HepG2 (cell line): Measurements from ENCODE around the gene CENPP. TPM values are rescaled to one million over a fixed set of nuclear protein-coding genes. Genes with fewer than 3 reads are reported as not detected.

Experiments used
- ATAC-seq: fragments of 200-7000 bp; cut with Tn5 transposase; 3 replicates; pipeline ENCODE4 v1.9.1; 2020; ENCODE audit warnings: mild to moderate bottlenecking, moderate library complexity
- BruUV-seq: library from RNA; stranded (reverse); fragments of 400-500 nt; replicated peaks from 2 replicates; lab custom pipeline; 2021; lab: Mats Ljungman, UMichigan
- CTCF ChIA-PET: fragments of 300-600 bp; formaldehyde crosslinking; extraction: SDS; loops from one replicate; lab custom pipeline; 2021; ENCODE audit warnings: low total read pairs, inconsistent platforms, low intra/inter-chr PET ratio; lab: Yijun Ruan, JAX
- POLR2A ChIA-PET: fragments of 350-600 bp; sonication (Branson Sonifier 250); formaldehyde crosslinking; loops from one replicate; lab custom pipeline; 2020; ENCODE audit warnings: antibody characterized with exemption, inconsistent platforms; lab: Yijun Ruan, JAX
- DNase-seq: peaks from one replicate; pipeline ENCODE4 v3.0.0-alpha.2; 2015; ENCODE audit warnings: low spot score
- FAIRE-seq: peaks from 3 replicates; lab custom pipeline; 2011; peaks lifted over from hg19 to GRCh38; lab: Jason Lieb, UNC
- H2AFZ ChIP-seq: one replicate; pipeline ENCODE4 v1.6.1; 2011; ENCODE audit warnings: low read length, inconsistent platforms
- H3K27ac ChIP-seq: fragments of 300-600 bp; 3 replicates; pipeline ENCODE4 v1.8.0; 2011; ENCODE audit warnings: mixed run types, mild to moderate bottlenecking, mixed read lengths, low read length, inconsistent platforms; ENCODE audit not compliant: insufficient read depth; ENCODE audit errors: extremely low read length
- H3K27me3 ChIP-seq, 2 experiments: fragments of 200-600 bp in 1 of 2; 2 replicates in 1 of 2; 3 replicates in 1 of 2; pipeline versions ENCODE4 v1.6.0 to v1.8.0; 2011; ENCODE audit warnings: low read length in 2 of 2, mild to moderate bottlenecking in 2 of 2, moderate library complexity in 2 of 2, inconsistent platforms in 1 of 2; ENCODE audit not compliant: insufficient read depth in 2 of 2, control insufficient read depth in 1 of 2
- H3K36me3 ChIP-seq, 2 experiments: fragments of 200-600 bp in 1 of 2; replicated peaks in 1 of 2; 2 replicates in 1 of 2; 3 replicates in 1 of 2; pipeline versions ENCODE4 v1.5.1 to v1.8.0; 2011; ENCODE audit warnings: low read length in 2 of 2, inconsistent platforms in 1 of 2; ENCODE audit not compliant: insufficient read depth in 2 of 2, control insufficient read depth in 1 of 2
- H3K4me1 ChIP-seq: 2 replicates; pipeline ENCODE4 v1.5.1; 2012; ENCODE audit warnings: low read length, inconsistent platforms; ENCODE audit not compliant: insufficient read depth
- H3K4me2 ChIP-seq: 2 replicates; pipeline ENCODE4 v1.6.0; 2011; ENCODE audit warnings: low read depth, low read length, inconsistent platforms
- H3K4me3 ChIP-seq, 3 experiments: fragments of 200-600 bp in 1 of 3; sonication (generic), shearing (Covaris generic) in 1 of 3; replicated peaks in 1 of 3; 2 replicates each; pipeline ENCODE4 v1.5.1; 2011 to 2016; ENCODE audit warnings: low read length in 3 of 3, inconsistent platforms in 2 of 3, low read depth in 2 of 3, mild to moderate bottlenecking in 2 of 3, control low read depth in 1 of 3, mixed read lengths in 1 of 3; ENCODE audit not compliant: insufficient read depth in 1 of 3
- H3K79me2 ChIP-seq: one replicate; pipeline ENCODE4 v1.6.1; 2011; ENCODE audit warnings: low read length, inconsistent platforms; ENCODE audit not compliant: insufficient read depth
- H3K9ac ChIP-seq: 2 replicates; pipeline ENCODE4 v1.6.0; 2011; ENCODE audit warnings: mild to moderate bottlenecking, low read depth, low read length, inconsistent platforms; ENCODE audit not compliant: insufficient read depth
- H3K9me3 ChIP-seq: 2 replicates; pipeline ENCODE4 v1.5.1; 2012; ENCODE audit warnings: mild to moderate bottlenecking, low read length
- H4K20me1 ChIP-seq: 2 replicates; pipeline ENCODE4 v1.6.0; 2011; ENCODE audit warnings: inconsistent platforms, mild to moderate bottlenecking, low read length, moderate library complexity; ENCODE audit not compliant: insufficient read depth
- CAMTA2 ChIP-seq: sonication (generic); formaldehyde crosslinking; IDR thresholded peaks from 2 replicates; pipeline ENCODE4 v1.4.0; 2020; ENCODE audit warnings: mild to moderate bottlenecking, missing genetic modification reagents, borderline replicate concordance
- FOXJ3 ChIP-seq: sonication (generic); formaldehyde crosslinking; IDR thresholded peaks from 2 replicates; pipeline ENCODE4 v1.4.0; 2020; ENCODE audit warnings: missing genetic modification reagents, mild to moderate bottlenecking, borderline replicate concordance
- HNRNPH1 ChIP-seq: fragments of 200-400 bp; formaldehyde crosslinking; optimal IDR thresholded peaks from 2 replicates; pipeline ENCODE3; 2017; ENCODE audit warnings: mild to moderate bottlenecking, low read depth, low read length
- NR3C1 ChIP-seq: sonication (generic); formaldehyde crosslinking; IDR thresholded peaks from 2 replicates; pipeline ENCODE4 v1.4.0; 2020; ENCODE audit warnings: missing genetic modification reagents
- ZNF550 ChIP-seq: sonication (generic); formaldehyde crosslinking; IDR thresholded peaks from 2 replicates; pipeline ENCODE4 v1.4.0; 2020; ENCODE audit warnings: mild to moderate bottlenecking, missing genetic modification reagents, borderline replicate concordance
- ZNF577 ChIP-seq: sonication (generic); formaldehyde crosslinking; IDR thresholded peaks from 2 replicates; pipeline ENCODE4 v1.4.0; 2020; ENCODE audit warnings: mild to moderate bottlenecking, low read depth, missing genetic modification reagents, borderline replicate concordance
- ZNF816 ChIP-seq: sonication (generic); formaldehyde crosslinking; IDR thresholded peaks from 2 replicates; pipeline ENCODE4 v1.8.0; 2022; ENCODE audit warnings: missing genetic modification reagents, mild to moderate bottlenecking, borderline replicate concordance
- ZNF841 ChIP-seq: sonication (generic); formaldehyde crosslinking; IDR thresholded peaks from 2 replicates; pipeline ENCODE4 v1.8.1; 2023; ENCODE audit warnings: missing genetic modification reagents, borderline replicate concordance
- ZZZ3 ChIP-seq: sonication (generic); formaldehyde crosslinking; IDR thresholded peaks from 2 replicates; pipeline ENCODE4 v1.4.0; 2020; ENCODE audit warnings: missing genetic modification reagents, mild to moderate bottlenecking, borderline replicate concordance
- WGBS: methylation state at CpG from one replicate; pipeline ENCODE4 v1.1.6; 2017; ENCODE audit warnings: low lambda C conversion rate; 5-methylcytosine and 5-hydroxymethylcytosine counted together
- in situ Hi-C: cut with HindIII; loops from 2 replicates; pipeline ENCODE4 v1.10.0; 2017; ENCODE audit warnings: low pct_unique_long_range_greater_than_20kb; ENCODE audit not compliant: extremely low pct_ligation_motif_present
- intact Hi-C: fragments of 100-400 bp; cut with micrococcal nuclease; formaldehyde crosslinking; loops from one replicate; pipeline ENCODE4 v1.10.0; 2022; ENCODE audit not compliant: unreplicated experiment
- polyA plus RNA-seq, 8 experiments: library from polyadenylated mRNA; depleted of rRNA in 3 of 8; stranded (reverse) in 7 of 8; unstranded in 1 of 8; fragments of >200 nt; fragmentation: Illumina TruSeq in 4 of 8; extraction: Trizol in 4 of 8; gene quantifications; 2 replicates each; pipeline versions ENCODE4 v1.2.1 to v1.2.3, GENCODE V29; 2011 to 2016; ENCODE audit warnings: low read depth in 4 of 8, missing spikeins in 1 of 8, mixed read lengths in 1 of 8; ENCODE audit not compliant: insufficient read depth in 1 of 8
- total RNA-seq, 5 experiments: library from RNA; depleted of rRNA; stranded (reverse); fragments of >200 nt; fragmentation: Illumina TruSeq; extraction: Trizol; gene quantifications; 2 replicates each; pipeline ENCODE4 v1.2.3, GENCODE V29; 2016; ENCODE audit warnings: low read depth in 1 of 5

Gene CENPP
- total and polyA plus RNA-seq, 2 of the 13 experiments (the other 11 are each of a cell fraction or from before 2014, with no cell fraction given): 2.0 to 11.4 TPM

DNA sequence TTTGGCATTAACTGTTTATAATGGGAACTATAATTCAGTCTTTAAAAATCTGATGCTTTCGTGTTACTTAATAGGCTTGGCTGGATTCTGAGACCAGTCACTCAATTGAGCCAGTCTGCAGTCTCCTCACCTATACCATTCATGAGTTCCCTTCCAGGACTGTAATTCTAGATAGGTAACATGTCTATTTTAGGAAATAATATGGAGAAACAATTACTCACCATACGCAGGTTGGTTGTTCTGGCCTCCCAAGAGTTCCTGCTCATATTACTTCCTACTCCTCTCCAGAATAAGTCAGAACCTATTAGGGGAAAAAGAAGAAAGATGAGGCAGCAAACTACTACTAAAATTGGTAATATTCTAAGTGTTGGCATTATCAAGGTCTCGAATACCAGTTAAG, 27.7 kb upstream of the CENPP start:
- POLR2A ChIA-PET: no interaction called here

DNA sequence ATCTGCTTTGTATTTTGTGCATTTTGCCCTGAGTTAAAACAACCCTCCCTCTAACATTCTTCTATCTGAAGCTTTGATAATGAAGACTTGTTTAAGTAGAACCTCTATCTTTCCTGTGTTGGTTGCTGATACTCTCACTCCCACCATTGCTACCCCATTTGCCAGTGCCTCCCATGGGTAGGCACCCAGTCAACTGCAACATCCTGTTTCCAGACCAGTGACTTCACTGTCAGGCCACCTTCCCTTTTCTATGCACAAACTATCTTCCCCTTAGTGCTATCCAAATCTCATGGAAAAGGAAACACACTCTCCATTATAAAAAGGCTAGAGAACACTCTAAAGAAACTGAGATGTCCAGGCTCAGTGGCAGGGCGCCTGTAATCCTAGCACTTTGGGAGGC, 26.6 kb upstream of the CENPP start:
- ChIA-PET CTCF (no interaction called here), POLR2A (no interaction called here)
- no peak overlapping the region for H3K4me3 ChIP-seq
- H2AFZ ChIP-seq: no peak overlapping the region
- DNase-seq (no peak), FAIRE-seq (no peak), ATAC-seq (no peak)
- peaks cover 13% of the 10 kb centered on the region for H3K4me1 ChIP-seq
- WGBS: 93% methylated on average over 1 of the region's 1 CpG
- peaks cover 12 to 53% of the 10 kb centered on the region in 2 experiments for H3K36me3 ChIP-seq
- H3K4me2 ChIP-seq: no peak overlapping the region
- H3K79me2 ChIP-seq: no peaks in the 10 kb centered on the region
- no peak overlapping the region for H3K9ac ChIP-seq
- no TSS peak for BruUV-seq
- in situ Hi-C loops (no loop called here), intact Hi-C loops (no loop called here)
- no peak overlapping the region for H3K27ac ChIP-seq
- H3K27me3 ChIP-seq: no peaks in the 10 kb centered on the region
- no peaks in the 10 kb centered on the region for H3K9me3 ChIP-seq
- H4K20me1 ChIP-seq: no peaks in the 10 kb centered on the region
- TF ChIP-seq CAMTA2 (CRISPR knock-in tag) (no peak), NR3C1 (no peak), ZNF841 (CRISPR knock-in tag) (no peak), ZNF816 (CRISPR knock-in tag) (no peak)

More for the DNA sequence above, 27.7 kb upstream of the CENPP start:
- in situ Hi-C loops (no loop called here), intact Hi-C loops (no loop called here)
- Histone ChIP-seq H2AFZ (no peak overlapping the region), H3K9me3 (no peaks in the 10 kb centered on the region), H3K27me3 (no peaks in the 10 kb centered on the region; a peak in 1 of 5 replicates), H3K27ac (no peak overlapping the region), H3K79me2 (peaks cover 5% of the 10 kb centered on the region), H3K4me3 (no peak overlapping the region), H3K9ac (no peak overlapping the region), H3K36me3 (peaks cover 10 to 42% of the 10 kb centered on the region in 2 experiments; a peak in 4 of 5 replicates), H3K4me1 (peaks cover 14% of the 10 kb centered on the region), H3K4me2 (no peak overlapping the region), H4K20me1 (no peaks in the 10 kb centered on the region)
- DNase-seq (no peak), FAIRE-seq (no peak), ATAC-seq (no peak)
- 94% methylated on average over 3 of the region's 3 CpGs for WGBS
- no TSS peak for BruUV-seq
- CTCF ChIA-PET: no interaction called here
- no peak for TF ChIP-seq FOXJ3
- TF ChIP-seq ZNF577 (CRISPR knock-in tag): no peak
- no peak for TF ChIP-seq ZNF550 (CRISPR knock-in tag)
- TF ChIP-seq ZZZ3 (CRISPR knock-in tag): no peak
- TF ChIP-seq HNRNPH1: no peak
